ENCODE results near the gene ANXA4.

GRCh38 chr2:69835666-69836065, 93.7 kb downstream of the ANXA4 start:
- TF ChIP-seq POLR2AphosphoS5 (IDR thresholded peaks at IDR 0.05): no peak
- TF ChIP-seq, protein P1, sequence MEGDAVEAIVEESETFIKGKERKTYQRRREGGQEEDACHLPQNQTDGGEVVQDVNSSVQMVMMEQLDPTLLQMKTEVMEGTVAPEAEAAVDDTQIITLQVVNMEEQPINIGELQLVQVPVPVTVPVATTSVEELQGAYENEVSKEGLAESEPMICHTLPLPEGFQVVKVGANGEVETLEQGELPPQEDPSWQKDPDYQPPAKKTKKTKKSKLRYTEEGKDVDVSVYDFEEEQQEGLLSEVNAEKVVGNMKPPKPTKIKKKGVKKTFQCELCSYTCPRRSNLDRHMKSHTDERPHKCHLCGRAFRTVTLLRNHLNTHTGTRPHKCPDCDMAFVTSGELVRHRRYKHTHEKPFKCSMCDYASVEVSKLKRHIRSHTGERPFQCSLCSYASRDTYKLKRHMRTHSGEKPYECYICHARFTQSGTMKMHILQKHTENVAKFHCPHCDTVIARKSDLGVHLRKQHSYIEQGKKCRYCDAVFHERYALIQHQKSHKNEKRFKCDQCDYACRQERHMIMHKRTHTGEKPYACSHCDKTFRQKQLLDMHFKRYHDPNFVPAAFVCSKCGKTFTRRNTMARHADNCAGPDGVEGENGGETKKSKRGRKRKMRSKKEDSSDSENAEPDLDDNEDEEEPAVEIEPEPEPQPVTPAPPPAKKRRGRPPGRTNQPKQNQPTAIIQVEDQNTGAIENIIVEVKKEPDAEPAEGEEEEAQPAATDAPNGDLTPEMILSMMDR (IDR thresholded peaks at IDR 0.05): no peak
- no peak for TF ChIP-seq POLR2A (IDR thresholded peaks at IDR 0.05)
